Fibroblast of lung (primary cell): ENCODE data around the gene DMBX1. TPM values are rescaled to one million over a fixed set of nuclear protein-coding genes. Genes with fewer than 3 reads are reported as not detected.

Source experiments
- DNase-seq, 2 donors: peaks; one replicate each; pipeline versions ENCODE4 v3.0.0 to v3.0.0-alpha.2; 2010; ENCODE audit warnings: low read depth in 2 of 2
- H2AFZ ChIP-seq: 2 replicates; pipeline ENCODE4 v1.5.1; 2012; ENCODE audit warnings: low read length, control low read depth, inconsistent platforms
- H3K27ac ChIP-seq: 2 replicates; pipeline ENCODE4 v1.5.1; 2011; ENCODE audit warnings: low read length, control low read depth; ENCODE audit not compliant: insufficient read depth
- H3K27me3 ChIP-seq: 2 replicates; pipeline ENCODE4 v1.5.1; 2011; ENCODE audit warnings: mild to moderate bottlenecking, low read length; ENCODE audit not compliant: control insufficient read depth, insufficient read depth
- H3K36me3 ChIP-seq: 2 replicates; pipeline ENCODE4 v1.5.1; 2011; ENCODE audit warnings: low read length; ENCODE audit not compliant: control insufficient read depth, insufficient read depth
- H3K4me1 ChIP-seq: 2 replicates; pipeline ENCODE4 v1.5.1; 2011; ENCODE audit warnings: low read length; ENCODE audit not compliant: control insufficient read depth, insufficient read depth; ENCODE audit errors: extremely low read depth
- H3K4me2 ChIP-seq: 2 replicates; pipeline ENCODE4 v1.5.1; 2011; ENCODE audit warnings: low read length, control low read depth; ENCODE audit not compliant: insufficient read depth; ENCODE audit errors: extremely low read depth
- H3K4me3 ChIP-seq, 4 experiments: fragments of 200-600 bp in 1 of 4; sonication (generic) in 1 of 4; replicated peaks in 1 of 4; 2 replicates each; pipeline ENCODE4 v1.5.1; 2011 to 2016; ENCODE audit warnings: low read length in 4 of 4, low read depth in 3 of 4, mild to moderate bottlenecking in 3 of 4, control low read depth in 2 of 4, inconsistent platforms in 1 of 4, mixed read lengths in 1 of 4; ENCODE audit not compliant: insufficient read depth in 1 of 4; ENCODE audit errors: control extremely low read depth in 1 of 4
- H3K79me2 ChIP-seq: 2 replicates; pipeline ENCODE4 v1.5.1; 2012; ENCODE audit warnings: mild to moderate bottlenecking, low read length, inconsistent platforms; ENCODE audit not compliant: control insufficient read depth, insufficient read depth
- H3K9ac ChIP-seq: 2 replicates; pipeline ENCODE4 v1.5.1; 2011; ENCODE audit warnings: mild to moderate bottlenecking, low read length, control low read depth; ENCODE audit not compliant: insufficient read depth
- H3K9me3 ChIP-seq: 2 replicates; pipeline ENCODE4 v1.5.1; 2012; ENCODE audit warnings: low read depth, low read length; ENCODE audit not compliant: control insufficient read depth, insufficient read depth
- H4K20me1 ChIP-seq: 2 replicates; pipeline ENCODE4 v1.5.1; 2011; ENCODE audit warnings: low read length; ENCODE audit not compliant: control insufficient read depth, insufficient read depth; ENCODE audit errors: extremely low read depth
- CTCF ChIP-seq, 2 donors: IDR thresholded peaks in 1 of 2; conservative IDR thresholded peaks in 1 of 2; 1 replicate in 1 of 2; 2 replicates in 1 of 2; pipeline ENCODE4 v1.5.1; 2011 to 2012; ENCODE audit warnings: low read length in 2 of 2, control low read depth in 1 of 2, inconsistent platforms in 1 of 2, low read depth in 1 of 2, mild to moderate bottlenecking in 1 of 2
- EZH2 ChIP-seq: IDR thresholded peaks from 2 replicates; pipeline ENCODE4 v1.5.1; 2012; ENCODE audit warnings: low read length, control low read depth, mild to moderate bottlenecking; ENCODE audit errors: missing control alignments
- polyA plus RNA-seq, 2 donors: library from polyadenylated mRNA; depleted of rRNA in 1 of 2; stranded (reverse) in 1 of 2; unstranded in 1 of 2; fragments of >200 nt; gene quantifications; 2 replicates each; pipeline ENCODE4 v1.2.1, GENCODE V29; 2011 to 2012; ENCODE audit warnings: missing spikeins in 1 of 2
- total RNA-seq: library from RNA; depleted of rRNA; stranded (reverse); fragments of >200 nt; gene quantifications from 2 replicates; pipeline ENCODE4 v1.2.1, GENCODE V29; 2014

DMBX1 gene
- total and polyA plus RNA-seq, 2 donors (not counting 1 experiment from before 2014, with no cell fraction given): not detected

GRCh38 chr1:46492269-46492853, 2.7 kb downstream of the DMBX1 start:
- Histone ChIP-seq H2AFZ (no peak overlapping the region), H3K4me3 (no peak overlapping the region), H3K9me3 (no peaks in the 10 kb centered on the region), H3K36me3 (no peaks in the 10 kb centered on the region), H3K4me1 (no peaks in the 10 kb centered on the region), H3K4me2 (no peak overlapping the region), H4K20me1 (peaks cover 2% of the 10 kb centered on the region), H3K79me2 (no peaks in the 10 kb centered on the region), H3K27ac (no peak overlapping the region), H3K9ac (no peak overlapping the region), H3K27me3 (peaks cover 63% of the 10 kb centered on the region)
- DNase-seq: no peak
- TF ChIP-seq CTCF (conservative IDR thresholded peaks at IDR 0.05 in 1 of 2, IDR thresholded peaks at IDR 0.05 in 1 of 2; ENCODE audit: low read depth in 1 of 2, low read length in 2 of 2) (no peak), EZH2 (no peak)

GRCh38 chr1:46492871-46493270, 3.2 kb downstream of the DMBX1 start:
- Histone ChIP-seq H2AFZ (no peak overlapping the region), H3K27me3 (peaks cover 59% of the 10 kb centered on the region), H3K9ac (no peak overlapping the region), H3K9me3 (no peaks in the 10 kb centered on the region), H3K27ac (no peak overlapping the region), H3K79me2 (no peaks in the 10 kb centered on the region), H4K20me1 (peaks cover 2% of the 10 kb centered on the region), H3K4me2 (no peak overlapping the region), H3K36me3 (no peaks in the 10 kb centered on the region), H3K4me3 (no peak overlapping the region), H3K4me1 (no peaks in the 10 kb centered on the region)
- TF ChIP-seq CTCF (conservative IDR thresholded peaks at IDR 0.05 in 1 of 2, IDR thresholded peaks at IDR 0.05 in 1 of 2; ENCODE audit: low read depth in 1 of 2, low read length in 2 of 2) (no peak), EZH2 (no peak)
- no peak for DNase-seq

GRCh38 chr1:46493316-46494032, 3.8 kb downstream of the DMBX1 start:
- no peak for DNase-seq
- H3K27ac ChIP-seq: no peak overlapping the region
- no peak for TF ChIP-seq CTCF (conservative IDR thresholded peaks at IDR 0.05 in 1 of 2, IDR thresholded peaks at IDR 0.05 in 1 of 2; ENCODE audit: low read depth in 1 of 2, low read length in 2 of 2)
- no peak for TF ChIP-seq EZH2
- H3K9me3 ChIP-seq: no peaks in the 10 kb centered on the region
- no peaks in the 10 kb centered on the region for H3K36me3 ChIP-seq
- H3K4me1 ChIP-seq: no peaks in the 10 kb centered on the region
- H3K27me3 ChIP-seq: peaks cover 56% of the 10 kb centered on the region
- H3K9ac ChIP-seq: no peak overlapping the region
- no peak overlapping the region for H3K4me2 ChIP-seq
- no peaks in the 10 kb centered on the region for H3K79me2 ChIP-seq
- H2AFZ ChIP-seq: no peak overlapping the region
- H3K4me3 ChIP-seq: no peak overlapping the region
- H4K20me1 ChIP-seq: peaks cover 2% of the 10 kb centered on the region
